HepG2 (cell line): ENCODE data around the gene SPOPL. TPM values are rescaled to one million over a fixed set of nuclear protein-coding genes. Genes with fewer than 3 reads are reported as not detected.

ENCODE experiments used
- HOMEZ ChIP-seq: IDR thresholded peaks from 2 replicates; pipeline ENCODE4 v1.6.1; 2016; ENCODE audit warnings: low read depth
- ZFP90 ChIP-seq: sonication (generic); formaldehyde crosslinking; IDR thresholded peaks from 2 replicates; pipeline ENCODE4 v1.8.0; 2022; ENCODE audit warnings: missing genetic modification reagents, mild to moderate bottlenecking, inconsistent platforms, borderline replicate concordance
- ZNF777 ChIP-seq: sonication (generic); formaldehyde crosslinking; IDR thresholded peaks from 2 replicates; pipeline ENCODE4 v1.4.0; 2020; ENCODE audit warnings: missing genetic modification reagents
- polyA plus RNA-seq, 8 experiments: library from polyadenylated mRNA; depleted of rRNA in 3 of 8; stranded (reverse) in 7 of 8; unstranded in 1 of 8; fragments of >200 nt; fragmentation: Illumina TruSeq in 4 of 8; extraction: Trizol in 4 of 8; gene quantifications; 2 replicates each; pipeline versions ENCODE4 v1.2.1 to v1.2.3, GENCODE V29; 2011 to 2016; ENCODE audit warnings: low read depth in 4 of 8, missing spikeins in 1 of 8, mixed read lengths in 1 of 8; ENCODE audit not compliant: insufficient read depth in 1 of 8
- total RNA-seq, 5 experiments: library from RNA; depleted of rRNA; stranded (reverse); fragments of >200 nt; fragmentation: Illumina TruSeq; extraction: Trizol; gene quantifications; 2 replicates each; pipeline ENCODE4 v1.2.3, GENCODE V29; 2016; ENCODE audit warnings: low read depth in 1 of 5
- TF ChIP-seq, protein P1 (sequence below): sonication (generic); formaldehyde crosslinking; IDR thresholded peaks from 2 replicates; pipeline ENCODE4 v1.9.0; 2021; ENCODE audit warnings: missing genetic modification reagents, borderline replicate concordance
- TF ChIP-seq, protein P2 (sequence below): sonication (generic); formaldehyde crosslinking; IDR thresholded peaks from 2 replicates; pipeline ENCODE4 v1.4.0; 2020; ENCODE audit warnings: missing genetic modification reagents
- TF ChIP-seq, protein P3 (sequence below): IDR thresholded peaks from 2 replicates; pipeline ENCODE4 v1.6.1; 2018; ENCODE audit warnings: missing genetic modification reagents, mild to moderate bottlenecking, missing compliant biosample characterization
- TF ChIP-seq, protein P4 (sequence below): sonication (generic); formaldehyde crosslinking; IDR thresholded peaks from 2 replicates; pipeline ENCODE4 v1.4.0; 2020; ENCODE audit warnings: missing genetic modification reagents, low read depth, mild to moderate bottlenecking, borderline replicate concordance

The SPOPL gene
- total and polyA plus RNA-seq, 2 of the 13 experiments (the other 11 are each of a cell fraction or from before 2014, with no cell fraction given), result 12.6 to 51.6 TPM

GRCh38 chr2:138607746-138608145 lies 106.2 kb downstream of the SPOPL start (continued):
- TF ChIP-seq, protein P1, sequence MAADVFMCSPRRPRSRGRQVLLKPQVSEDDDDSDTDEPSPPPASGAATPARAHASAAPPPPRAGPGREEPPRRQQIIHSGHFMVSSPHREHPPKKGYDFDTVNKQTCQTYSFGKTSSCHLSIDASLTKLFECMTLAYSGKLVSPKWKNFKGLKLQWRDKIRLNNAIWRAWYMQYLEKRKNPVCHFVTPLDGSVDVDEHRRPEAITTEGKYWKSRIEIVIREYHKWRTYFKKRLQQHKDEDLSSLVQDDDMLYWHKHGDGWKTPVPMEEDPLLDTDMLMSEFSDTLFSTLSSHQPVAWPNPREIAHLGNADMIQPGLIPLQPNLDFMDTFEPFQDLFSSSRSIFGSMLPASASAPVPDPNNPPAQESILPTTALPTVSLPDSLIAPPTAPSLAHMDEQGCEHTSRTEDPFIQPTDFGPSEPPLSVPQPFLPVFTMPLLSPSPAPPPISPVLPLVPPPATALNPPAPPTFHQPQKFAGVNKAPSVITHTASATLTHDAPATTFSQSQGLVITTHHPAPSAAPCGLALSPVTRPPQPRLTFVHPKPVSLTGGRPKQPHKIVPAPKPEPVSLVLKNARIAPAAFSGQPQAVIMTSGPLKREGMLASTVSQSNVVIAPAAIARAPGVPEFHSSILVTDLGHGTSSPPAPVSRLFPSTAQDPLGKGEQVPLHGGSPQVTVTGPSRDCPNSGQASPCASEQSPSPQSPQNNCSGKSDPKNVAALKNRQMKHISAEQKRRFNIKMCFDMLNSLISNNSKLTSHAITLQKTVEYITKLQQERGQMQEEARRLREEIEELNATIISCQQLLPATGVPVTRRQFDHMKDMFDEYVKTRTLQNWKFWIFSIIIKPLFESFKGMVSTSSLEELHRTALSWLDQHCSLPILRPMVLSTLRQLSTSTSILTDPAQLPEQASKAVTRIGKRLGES (CRISPR knock-in tag), result no peak
- TF ChIP-seq ZNF777 (CRISPR knock-in tag) (no peak), ZFP90 (CRISPR knock-in tag) (no peak), HOMEZ (CRISPR knock-in tag) (no peak)
- TF ChIP-seq, protein P2, sequence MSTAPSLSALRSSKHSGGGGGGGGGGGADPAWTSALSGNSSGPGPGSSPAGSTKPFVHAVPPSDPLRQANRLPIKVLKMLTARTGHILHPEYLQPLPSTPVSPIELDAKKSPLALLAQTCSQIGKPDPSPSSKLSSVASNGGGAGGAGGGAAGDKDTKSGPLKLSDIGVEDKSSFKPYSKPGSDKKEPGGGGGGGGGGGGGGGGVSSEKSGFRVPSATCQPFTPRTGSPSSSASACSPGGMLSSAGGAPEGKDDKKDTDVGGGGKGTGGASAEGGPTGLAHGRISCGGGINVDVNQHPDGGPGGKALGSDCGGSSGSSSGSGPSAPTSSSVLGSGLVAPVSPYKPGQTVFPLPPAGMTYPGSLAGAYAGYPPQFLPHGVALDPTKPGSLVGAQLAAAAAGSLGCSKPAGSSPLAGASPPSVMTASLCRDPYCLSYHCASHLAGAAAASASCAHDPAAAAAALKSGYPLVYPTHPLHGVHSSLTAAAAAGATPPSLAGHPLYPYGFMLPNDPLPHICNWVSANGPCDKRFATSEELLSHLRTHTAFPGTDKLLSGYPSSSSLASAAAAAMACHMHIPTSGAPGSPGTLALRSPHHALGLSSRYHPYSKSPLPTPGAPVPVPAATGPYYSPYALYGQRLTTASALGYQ, result no peak
- TF ChIP-seq, protein P3, sequence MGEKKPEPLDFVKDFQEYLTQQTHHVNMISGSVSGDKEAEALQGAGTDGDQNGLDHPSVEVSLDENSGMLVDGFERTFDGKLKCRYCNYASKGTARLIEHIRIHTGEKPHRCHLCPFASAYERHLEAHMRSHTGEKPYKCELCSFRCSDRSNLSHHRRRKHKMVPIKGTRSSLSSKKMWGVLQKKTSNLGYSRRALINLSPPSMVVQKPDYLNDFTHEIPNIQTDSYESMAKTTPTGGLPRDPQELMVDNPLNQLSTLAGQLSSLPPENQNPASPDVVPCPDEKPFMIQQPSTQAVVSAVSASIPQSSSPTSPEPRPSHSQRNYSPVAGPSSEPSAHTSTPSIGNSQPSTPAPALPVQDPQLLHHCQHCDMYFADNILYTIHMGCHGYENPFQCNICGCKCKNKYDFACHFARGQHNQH (CRISPR knock-in tag), result no peak
- TF ChIP-seq, protein P4, sequence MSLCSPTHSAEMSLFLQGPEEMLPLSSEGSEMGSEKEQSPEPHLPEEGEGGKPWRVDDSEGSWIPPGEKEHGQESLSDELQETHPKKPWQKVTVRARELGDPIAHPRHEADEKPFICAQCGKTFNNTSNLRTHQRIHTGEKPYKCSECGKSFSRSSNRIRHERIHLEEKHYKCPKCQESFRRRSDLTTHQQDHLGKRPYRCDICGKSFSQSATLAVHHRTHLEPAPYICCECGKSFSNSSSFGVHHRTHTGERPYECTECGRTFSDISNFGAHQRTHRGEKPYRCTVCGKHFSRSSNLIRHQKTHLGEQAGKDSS, result no peak
